HepG2 (cell line): ENCODE results near the gene THSD4. TPM values are rescaled to one million over a fixed set of nuclear protein-coding genes. Genes with fewer than 3 reads are reported as not detected.

Source experiments
- ARID3A ChIP-seq: IDR thresholded peaks from 2 replicates; pipeline ENCODE4 v1.6.1; 2012; ENCODE audit warnings: low read depth, low read length, improper control_type of control experiment
- CTCF ChIP-seq: sonication (generic); formaldehyde crosslinking; IDR thresholded peaks from 2 replicates; pipeline ENCODE4 v1.5.0; 2020; ENCODE audit warnings: mild to moderate bottlenecking, missing genetic modification reagents, moderate library complexity
- DDIT3 ChIP-seq: sonication (generic); formaldehyde crosslinking; IDR thresholded peaks from 2 replicates; pipeline ENCODE4 v1.4.0; 2020; ENCODE audit warnings: mild to moderate bottlenecking, missing genetic modification reagents
- EZH2 ChIP-seq: conservative IDR thresholded peaks from 2 replicates; pipeline ENCODE4 v1.6.1; 2012; ENCODE audit warnings: mild to moderate bottlenecking, low read depth, low read length, moderate library complexity
- FOSL2 ChIP-seq: sonication (generic); formaldehyde crosslinking; IDR thresholded peaks from 2 replicates; pipeline ENCODE4 v1.4.0; 2020; ENCODE audit warnings: missing genetic modification reagents
- FOXM1 ChIP-seq: sonication (generic); formaldehyde crosslinking; IDR thresholded peaks from 2 replicates; pipeline ENCODE4 v1.5.0; 2020; ENCODE audit warnings: missing genetic modification reagents
- HNRNPUL1 ChIP-seq: fragments of 200-400 bp; formaldehyde crosslinking; IDR thresholded peaks from 2 replicates; pipeline ENCODE4 v1.6.1; 2017; ENCODE audit warnings: low read depth, mild to moderate bottlenecking, low read length, moderate library complexity
- HOXD1 ChIP-seq: sonication (generic); formaldehyde crosslinking; IDR thresholded peaks from 2 replicates; pipeline ENCODE4 v1.5.0; 2020; ENCODE audit warnings: missing genetic modification reagents
- KDM1A ChIP-seq: IDR thresholded peaks from 2 replicates; pipeline ENCODE4 v1.6.1; 2016; ENCODE audit warnings: missing compliant biosample characterization
- KDM5A ChIP-seq: fragments of 200-600 bp; sonication (generic); IDR thresholded peaks from 2 replicates; pipeline ENCODE4 v1.7.0; 2018; ENCODE audit warnings: antibody characterized with exemption, mild to moderate bottlenecking, low read length, borderline replicate concordance
- PCBP1 ChIP-seq: fragments of 200-400 bp; formaldehyde crosslinking; IDR thresholded peaks from 2 replicates; pipeline ENCODE4 v1.6.1; 2017; ENCODE audit warnings: mild to moderate bottlenecking, low read depth, low read length, borderline replicate concordance
- RBFOX2 ChIP-seq: fragments of 200-400 bp; formaldehyde crosslinking; IDR thresholded peaks from 2 replicates; pipeline ENCODE4 v1.6.1; 2017; ENCODE audit warnings: low read depth, mild to moderate bottlenecking, low read length
- SMARCE1 ChIP-seq: fragments of 450-650 bp; IDR thresholded peaks from 2 replicates; pipeline ENCODE4 v1.6.1; 2017; ENCODE audit warnings: borderline replicate concordance
- SMC3 ChIP-seq: IDR thresholded peaks from 2 replicates; pipeline ENCODE4 v1.6.1; 2011; ENCODE audit warnings: low read length, improper control_type of control experiment
- SP1 ChIP-seq, 2 experiments: fragments of 450-650 bp in 1 of 2; sonication (generic) in 1 of 2; formaldehyde crosslinking in 1 of 2; IDR thresholded peaks; 2 replicates each; pipeline versions ENCODE4 v1.4.0 to v1.6.1; 2016 to 2020; ENCODE audit warnings: missing genetic modification reagents in 1 of 2
- SRSF9 ChIP-seq: fragments of 200-400 bp; formaldehyde crosslinking; IDR thresholded peaks from 2 replicates; pipeline ENCODE4 v1.6.1; 2018; ENCODE audit warnings: borderline replicate concordance, mild to moderate bottlenecking, low read depth, low read length; ENCODE audit not compliant: insufficient read depth, poor library complexity, severe bottlenecking
- STAG1 ChIP-seq: sonication (generic); formaldehyde crosslinking; IDR thresholded peaks from 2 replicates; pipeline ENCODE4 v1.4.0; 2020; ENCODE audit warnings: missing genetic modification reagents
- U2AF2 ChIP-seq: fragments of 200-400 bp; formaldehyde crosslinking; IDR thresholded peaks from 2 replicates; pipeline ENCODE4 v1.6.1; 2017; ENCODE audit warnings: low read depth, mild to moderate bottlenecking, low read length
- ZNF136 ChIP-seq: sonication (generic); formaldehyde crosslinking; IDR thresholded peaks from 2 replicates; pipeline ENCODE4 v1.8.1; 2022; ENCODE audit warnings: low read depth, mild to moderate bottlenecking, moderate library complexity, missing genetic modification reagents
- ZNF138 ChIP-seq: sonication (generic); formaldehyde crosslinking; IDR thresholded peaks from 2 replicates; pipeline ENCODE4 v1.5.0; 2020; ENCODE audit warnings: mild to moderate bottlenecking, low read depth, missing genetic modification reagents
- ZNF7 ChIP-seq: IDR thresholded peaks from 2 replicates; pipeline ENCODE4 v1.6.1; 2016; ENCODE audit warnings: missing biosample characterization, missing genetic modification reagents
- ZNF768 ChIP-seq: sonication (generic); formaldehyde crosslinking; IDR thresholded peaks from 2 replicates; pipeline ENCODE4 v1.4.0; 2020; ENCODE audit warnings: missing genetic modification reagents
- polyA plus RNA-seq, 8 experiments: library from polyadenylated mRNA; depleted of rRNA in 3 of 8; stranded (reverse) in 7 of 8; unstranded in 1 of 8; fragments of >200 nt; fragmentation: Illumina TruSeq in 4 of 8; extraction: Trizol in 4 of 8; gene quantifications; 2 replicates each; pipeline versions ENCODE4 v1.2.1 to v1.2.3, GENCODE V29; 2011 to 2016; ENCODE audit warnings: low read depth in 4 of 8, missing spikeins in 1 of 8, mixed read lengths in 1 of 8; ENCODE audit not compliant: insufficient read depth in 1 of 8
- total RNA-seq, 5 experiments: library from RNA; depleted of rRNA; stranded (reverse); fragments of >200 nt; fragmentation: Illumina TruSeq; extraction: Trizol; gene quantifications; 2 replicates each; pipeline ENCODE4 v1.2.3, GENCODE V29; 2016; ENCODE audit warnings: low read depth in 1 of 5
- TF ChIP-seq, protein P1 (sequence below): sonication (generic); formaldehyde crosslinking; conservative IDR thresholded peaks from 2 replicates; pipeline ENCODE4 v1.5.0; 2020; ENCODE audit warnings: missing genetic modification reagents

THSD4 gene
- total and polyA plus RNA-seq, 2 of the 13 experiments (the other 11 are each of a cell fraction or from before 2014, with no cell fraction given), result 0.07 to 0.21 TPM

- TF ChIP-seq SMARCE1 (no peak), EZH2 (no peak), KDM5A (no peak), SMC3 (0 out of 2 replicates have a peak, but pooled peaks have one; percentile 24), HNRNPUL1 (no peak), ZNF7 (CRISPR knock-in tag) (no peak), PCBP1 (no peak), KDM1A (CRISPR knock-in tag) (no peak), SRSF9 (no peak), SP1 (IDR thresholded peaks at IDR 0.05) (no peak), SP1 (CRISPR knock-in tag; IDR thresholded peaks at IDR 0.05) (no peak), ZNF136 (CRISPR knock-in tag) (no peak), CTCF (peak; percentile 72), FOSL2 (no peak), ZNF768 (CRISPR knock-in tag) (no peak), STAG1 (CRISPR knock-in tag) (peak; percentile 26), ARID3A (no peak), U2AF2 (no peak), FOXM1 (CRISPR knock-in tag) (no peak), DDIT3 (CRISPR knock-in tag) (no peak), RBFOX2 (no peak), ZNF138 (CRISPR knock-in tag) (no peak), HOXD1 (CRISPR knock-in tag) (no peak)
- TF ChIP-seq, protein P1, sequence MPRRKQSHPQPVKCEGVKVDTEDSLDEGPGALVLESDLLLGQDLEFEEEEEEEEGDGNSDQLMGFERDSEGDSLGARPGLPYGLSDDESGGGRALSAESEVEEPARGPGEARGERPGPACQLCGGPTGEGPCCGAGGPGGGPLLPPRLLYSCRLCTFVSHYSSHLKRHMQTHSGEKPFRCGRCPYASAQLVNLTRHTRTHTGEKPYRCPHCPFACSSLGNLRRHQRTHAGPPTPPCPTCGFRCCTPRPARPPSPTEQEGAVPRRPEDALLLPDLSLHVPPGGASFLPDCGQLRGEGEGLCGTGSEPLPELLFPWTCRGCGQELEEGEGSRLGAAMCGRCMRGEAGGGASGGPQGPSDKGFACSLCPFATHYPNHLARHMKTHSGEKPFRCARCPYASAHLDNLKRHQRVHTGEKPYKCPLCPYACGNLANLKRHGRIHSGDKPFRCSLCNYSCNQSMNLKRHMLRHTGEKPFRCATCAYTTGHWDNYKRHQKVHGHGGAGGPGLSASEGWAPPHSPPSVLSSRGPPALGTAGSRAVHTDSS (CRISPR knock-in tag), result no peak
These were observed 665.1 kb downstream of the THSD4 start (continued) for GRCh38 chr15:71780115-71780976.
